ENCODE results near the gene LAMA2.

DNA sequence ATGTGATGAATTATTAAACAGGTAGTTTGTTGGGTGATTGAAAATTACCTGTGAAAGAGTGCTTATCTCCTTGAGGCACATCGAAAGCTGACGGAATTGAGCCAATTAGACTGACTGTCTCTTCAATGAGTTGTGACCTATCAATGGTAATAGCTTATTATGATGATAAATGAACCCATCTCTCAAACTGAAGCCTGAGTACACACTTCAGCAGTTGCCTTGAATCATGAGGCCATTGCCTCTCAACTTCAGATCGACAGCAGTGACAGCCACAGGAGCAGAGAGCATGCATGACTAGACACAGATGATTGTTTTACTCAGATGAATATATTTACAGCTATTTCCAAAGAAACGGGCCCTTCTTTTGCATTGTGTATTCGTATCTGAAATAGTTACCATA lies 323.9 kb downstream of the LAMA2 start:
- TF ChIP-seq, protein P1, sequence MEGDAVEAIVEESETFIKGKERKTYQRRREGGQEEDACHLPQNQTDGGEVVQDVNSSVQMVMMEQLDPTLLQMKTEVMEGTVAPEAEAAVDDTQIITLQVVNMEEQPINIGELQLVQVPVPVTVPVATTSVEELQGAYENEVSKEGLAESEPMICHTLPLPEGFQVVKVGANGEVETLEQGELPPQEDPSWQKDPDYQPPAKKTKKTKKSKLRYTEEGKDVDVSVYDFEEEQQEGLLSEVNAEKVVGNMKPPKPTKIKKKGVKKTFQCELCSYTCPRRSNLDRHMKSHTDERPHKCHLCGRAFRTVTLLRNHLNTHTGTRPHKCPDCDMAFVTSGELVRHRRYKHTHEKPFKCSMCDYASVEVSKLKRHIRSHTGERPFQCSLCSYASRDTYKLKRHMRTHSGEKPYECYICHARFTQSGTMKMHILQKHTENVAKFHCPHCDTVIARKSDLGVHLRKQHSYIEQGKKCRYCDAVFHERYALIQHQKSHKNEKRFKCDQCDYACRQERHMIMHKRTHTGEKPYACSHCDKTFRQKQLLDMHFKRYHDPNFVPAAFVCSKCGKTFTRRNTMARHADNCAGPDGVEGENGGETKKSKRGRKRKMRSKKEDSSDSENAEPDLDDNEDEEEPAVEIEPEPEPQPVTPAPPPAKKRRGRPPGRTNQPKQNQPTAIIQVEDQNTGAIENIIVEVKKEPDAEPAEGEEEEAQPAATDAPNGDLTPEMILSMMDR (IDR thresholded peaks at IDR 0.05), result no peak
- no peak for TF ChIP-seq POLR2A (IDR thresholded peaks at IDR 0.05)

Data from testis (tissue), 2 donors.